ENCODE data around the gene TMEM50B.
"Not testable (repeated sequence)": the region's sequence is repeated elsewhere in the genome, so short reads cannot be mapped to it uniquely, and the experiment has no call there.

The TMEM50B gene

DNA sequence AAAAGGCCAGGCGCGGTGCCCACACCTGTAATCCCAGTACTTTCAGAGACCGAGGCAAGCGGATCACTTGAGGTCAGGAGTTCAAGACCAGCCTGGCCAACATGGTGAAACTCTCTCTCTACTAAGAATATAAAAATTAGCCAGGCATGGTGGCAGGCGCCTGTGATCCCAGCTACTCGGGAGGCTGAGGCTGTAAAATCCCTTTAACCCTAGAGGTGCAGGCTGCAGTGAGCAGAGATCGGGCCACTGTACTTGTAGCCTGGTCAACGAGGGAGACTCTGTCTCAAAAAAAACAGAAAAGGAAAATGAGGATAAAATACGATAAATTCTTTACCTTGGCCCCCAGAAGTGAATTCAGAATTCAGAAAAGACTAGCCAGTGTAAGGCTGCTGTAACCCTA, 1.6 kb downstream of the TMEM50B start:
- DNase-seq (ENCODE audit: low spot score): no peak

DNA sequence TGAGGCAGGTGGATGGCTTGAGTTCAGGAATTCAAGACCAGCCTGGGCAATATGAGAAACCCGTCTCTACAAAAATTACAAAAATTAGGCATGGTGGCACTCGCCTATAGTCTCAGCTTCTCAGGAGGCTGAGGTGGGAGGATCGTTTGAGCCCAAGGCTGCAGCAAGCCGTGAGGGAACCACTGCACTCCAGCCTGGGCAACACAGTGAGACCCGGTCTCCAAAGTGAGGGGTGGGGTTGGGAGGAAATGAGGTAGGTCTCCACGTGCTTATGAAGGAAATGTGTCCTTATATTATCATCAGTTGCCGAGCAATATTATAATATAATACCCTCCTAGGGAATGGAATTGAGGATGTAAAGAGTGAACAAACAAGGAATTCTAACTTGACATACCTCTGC, 2.7 kb downstream of the TMEM50B start:
- DNase-seq (ENCODE audit: low spot score): no peak

DNA sequence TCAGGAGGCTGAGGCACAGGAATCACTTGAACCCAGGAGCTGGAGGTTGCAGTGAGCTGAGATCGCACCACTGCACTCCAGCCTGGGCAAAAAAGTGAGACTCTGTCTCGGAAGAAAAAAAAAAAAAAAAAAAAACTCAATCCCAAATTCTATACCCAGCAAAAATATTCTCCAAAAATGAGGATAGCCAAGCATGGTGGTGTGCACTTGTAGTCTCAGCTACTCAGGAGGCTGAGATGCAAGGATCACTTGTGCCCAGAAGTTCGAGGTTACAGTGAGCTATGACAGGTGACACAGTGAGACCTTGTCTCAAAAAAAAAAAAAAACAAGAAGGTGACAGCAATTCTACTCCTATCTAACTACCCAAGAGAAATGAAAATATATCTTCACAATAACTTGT, 6.4 kb downstream of the TMEM50B start:
- DNase-seq (ENCODE audit: low spot score): no peak

DNA sequence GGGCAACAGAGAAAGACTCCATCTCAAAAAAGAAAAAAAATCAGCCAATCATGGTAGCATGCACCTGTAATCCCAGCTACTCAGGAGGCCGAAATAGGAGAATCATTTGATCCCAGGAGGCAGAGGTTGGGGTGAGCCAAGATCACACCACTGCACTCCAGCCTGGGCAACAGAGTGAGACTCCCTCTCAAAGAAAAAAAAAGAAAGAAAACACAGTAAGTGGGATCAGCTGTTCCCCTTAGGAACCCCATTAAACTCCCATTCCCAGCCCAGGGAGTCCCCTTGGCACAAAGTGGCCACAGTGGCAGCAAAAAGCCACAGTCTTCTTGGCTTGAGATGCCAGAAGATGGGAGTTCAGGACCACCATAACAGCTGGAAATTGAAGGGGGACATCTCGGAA, 9.1 kb downstream of the TMEM50B start:
- DNase-seq (ENCODE audit: low spot score): no peak

DNA sequence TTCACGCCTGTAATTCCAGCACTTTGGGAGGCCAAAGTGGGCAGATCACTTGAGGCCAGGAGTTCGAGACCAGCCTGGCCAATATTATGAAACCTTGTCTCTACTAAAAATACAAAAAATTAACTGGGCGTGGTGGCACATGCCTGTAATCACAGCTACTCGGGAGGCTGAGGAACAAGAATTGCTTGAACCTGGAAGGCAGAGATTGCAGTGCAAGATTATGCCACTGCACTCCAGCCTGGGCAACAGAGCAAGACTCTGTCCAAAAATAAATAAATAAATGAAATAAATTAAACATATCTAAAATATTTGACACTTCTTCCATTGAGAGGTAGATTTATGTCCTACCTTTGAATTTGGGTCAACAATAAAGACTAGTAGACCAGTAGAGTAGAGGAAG, 10.6 kb downstream of the TMEM50B start:
- not testable (repeated sequence) for DNase-seq (ENCODE audit: low spot score)

GRCh38 chr21:33461538-33462250, 18.1 kb downstream of the TMEM50B start:
- no peak for DNase-seq (ENCODE audit: low spot score)

DNA sequence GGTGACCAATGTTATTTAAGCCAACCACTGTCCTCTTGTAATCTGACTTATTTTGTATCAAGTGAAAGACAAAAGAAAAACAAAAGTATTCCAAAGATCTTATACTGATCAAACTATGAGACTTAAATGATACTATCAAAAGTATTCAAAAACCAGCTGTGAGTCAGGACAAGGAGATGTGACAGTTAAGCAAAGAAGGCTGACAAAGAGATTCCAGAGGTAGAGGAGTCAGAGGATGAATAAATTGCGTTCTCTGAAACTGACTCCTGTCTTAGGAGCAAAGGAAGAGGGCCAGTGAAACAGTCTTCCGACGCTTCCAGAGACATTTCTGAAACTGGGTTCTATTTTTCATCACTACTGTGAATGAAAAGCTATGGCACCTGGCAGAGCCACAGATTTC, 20.9 kb downstream of the TMEM50B start:
- DNase-seq (ENCODE audit: low spot score): no peak

DNA sequence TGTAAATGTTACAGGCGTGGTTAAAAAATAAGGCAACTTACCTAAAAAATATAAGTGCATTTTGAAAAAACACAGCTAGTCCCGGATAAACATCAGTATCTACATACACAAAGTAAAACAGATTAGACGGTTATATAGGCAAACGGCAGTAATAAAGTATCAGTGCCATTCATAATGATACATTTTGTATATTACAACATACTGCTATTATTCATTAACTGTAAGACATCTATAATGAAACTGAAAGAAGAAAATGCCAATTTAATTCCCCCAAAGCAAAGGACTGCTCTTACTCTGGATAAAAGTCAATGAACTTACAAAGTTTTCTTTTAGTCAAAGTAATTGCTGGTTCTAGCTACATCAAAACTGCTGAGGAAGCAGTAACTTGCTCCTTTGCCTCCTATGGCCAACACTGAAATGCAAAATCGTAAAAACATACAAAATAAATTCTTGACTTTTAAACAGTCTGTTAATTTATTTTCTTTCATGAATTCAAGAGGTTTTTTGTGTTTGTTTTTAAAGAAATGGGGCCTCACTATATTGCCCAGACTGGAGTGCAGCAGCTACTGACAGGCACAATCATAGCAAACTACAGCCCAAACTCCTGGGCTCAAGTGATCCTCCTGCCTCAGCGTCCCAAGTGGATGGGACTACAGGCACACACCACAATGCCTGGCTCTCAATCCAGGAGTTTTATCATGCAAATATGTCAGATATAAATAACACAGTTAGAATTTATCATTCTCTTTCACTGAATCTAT, 23.9 kb downstream of the TMEM50B start:
- no peak for DNase-seq (ENCODE audit: low spot score)

DNA sequence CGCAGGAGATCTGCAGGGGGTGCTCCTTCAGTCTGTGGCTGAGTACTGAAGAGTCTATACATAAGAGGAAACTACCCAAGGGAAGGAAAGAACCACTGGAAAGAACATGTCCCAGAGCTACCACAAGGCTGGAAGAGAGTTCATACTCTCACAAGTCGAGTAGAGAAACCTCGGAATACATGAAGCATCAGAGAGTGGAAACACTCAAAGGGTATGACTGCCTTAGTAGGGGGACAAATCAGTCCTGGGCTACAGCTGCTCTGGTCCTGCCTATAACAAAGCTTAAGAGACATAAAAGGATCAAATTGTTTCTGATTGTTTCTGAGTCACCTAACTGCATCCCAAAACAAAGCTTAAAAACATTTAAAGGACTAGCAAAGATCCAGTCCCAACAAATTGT, 27.4 kb downstream of the TMEM50B start:
- no peak for DNase-seq (ENCODE audit: low spot score)

DNA sequence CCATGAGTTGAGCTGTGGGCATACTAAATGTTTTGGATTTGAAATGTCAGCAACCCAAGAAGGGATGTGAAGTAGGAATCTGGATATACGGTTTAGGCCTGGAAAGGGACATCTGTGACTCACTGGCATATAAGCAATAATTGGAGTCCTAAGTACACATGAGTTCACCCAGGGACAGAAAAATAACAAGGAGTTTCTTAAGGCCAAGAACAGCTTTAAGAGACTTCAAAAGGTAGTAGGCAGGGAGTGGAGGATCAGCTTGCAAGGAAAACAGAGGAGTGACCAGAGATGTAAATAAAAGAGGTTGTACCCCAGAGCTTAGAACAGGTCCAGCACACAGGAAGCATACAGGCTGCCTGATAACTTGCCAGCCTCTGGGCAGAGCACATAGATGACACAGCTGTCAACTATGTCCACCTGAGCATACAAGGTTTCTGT, 28.1 kb downstream of the TMEM50B start:
- no peak for DNase-seq (ENCODE audit: low spot score)

GRCh38 chr21:33449616-33450015, 30.2 kb downstream of the TMEM50B start:
- no peak for DNase-seq (ENCODE audit: low spot score)

DNA sequence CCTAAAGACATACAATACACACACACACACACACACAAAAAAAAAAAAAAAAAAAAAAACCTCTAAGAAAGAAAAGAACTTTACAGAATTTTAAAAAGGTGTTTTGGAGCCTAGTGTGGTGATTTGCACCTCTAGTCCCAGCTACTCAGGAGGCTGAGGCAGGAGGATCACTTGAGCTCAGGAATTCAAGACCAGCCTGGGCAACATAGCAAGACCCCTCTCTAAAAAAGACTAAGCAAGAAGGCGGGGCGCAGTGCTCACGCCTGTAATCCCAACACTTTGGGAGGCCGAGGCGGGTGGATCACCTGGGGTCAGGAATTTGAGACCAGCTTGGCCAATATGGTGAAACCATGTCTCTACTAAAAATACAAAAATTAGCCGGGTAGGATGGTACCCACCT, 33.2 kb downstream of the TMEM50B start:
- not testable (repeated sequence) for DNase-seq (ENCODE audit: low spot score)

GRCh38 chr21:33444499-33444898, 35.3 kb downstream of the TMEM50B start:
- no peak for DNase-seq (ENCODE audit: low spot score)

DNA sequence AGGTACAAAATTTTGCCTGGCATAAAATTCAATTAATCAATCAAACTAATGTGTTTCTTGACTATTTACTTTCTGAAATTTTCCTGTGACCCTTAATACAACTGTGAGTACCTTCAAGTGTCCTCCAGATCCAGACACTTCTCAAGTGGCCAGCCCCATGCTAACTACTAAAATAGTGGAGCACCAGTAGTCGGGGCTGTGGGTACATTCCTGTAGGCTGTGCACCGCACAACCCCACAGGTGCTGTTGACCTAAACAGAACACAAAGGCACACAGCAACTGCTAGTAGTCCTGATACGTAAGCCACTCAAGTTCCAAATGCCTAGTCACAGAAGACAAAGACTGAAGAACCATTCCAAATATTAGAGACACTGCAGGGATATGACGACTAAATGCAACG, 36.6 kb downstream of the TMEM50B start:
- no peak for DNase-seq (ENCODE audit: low spot score)

- no peak for DNase-seq (ENCODE audit: low spot score)
Measured at GRCh38 chr21:33441489-33442477, 38.0 kb downstream of the TMEM50B start.

- no peak for DNase-seq (ENCODE audit: low spot score)
Measured at GRCh38 chr21:33437140-33437539, 42.6 kb downstream of the TMEM50B start.

GRCh38 chr21:33434770-33435360, 44.9 kb downstream of the TMEM50B start:
- no peak for DNase-seq (ENCODE audit: low spot score)

GRCh38 chr21:33433425-33434114, 46.2 kb downstream of the TMEM50B start:
- no peak for DNase-seq (ENCODE audit: low spot score)

DNA sequence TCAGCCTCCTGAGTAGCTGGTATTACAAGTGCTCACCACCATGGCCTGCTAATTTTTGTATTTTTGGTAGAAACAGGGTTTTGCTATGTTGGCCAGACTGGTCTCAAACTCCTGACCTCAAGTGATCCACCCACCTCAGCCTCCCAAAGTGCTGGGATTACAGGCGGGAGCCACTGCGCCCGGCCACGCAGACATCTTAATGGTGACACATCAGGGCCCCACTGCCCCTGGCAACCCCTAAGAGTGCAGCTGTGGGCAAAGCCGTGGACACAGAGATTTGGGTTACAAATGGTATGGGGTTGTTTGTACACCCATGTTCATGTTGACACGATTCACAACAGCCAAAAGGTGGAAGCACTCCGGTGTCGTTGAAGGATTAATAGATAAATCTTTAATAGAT, 46.8 kb downstream of the TMEM50B start:
- no peak for DNase-seq (ENCODE audit: low spot score)

DNA sequence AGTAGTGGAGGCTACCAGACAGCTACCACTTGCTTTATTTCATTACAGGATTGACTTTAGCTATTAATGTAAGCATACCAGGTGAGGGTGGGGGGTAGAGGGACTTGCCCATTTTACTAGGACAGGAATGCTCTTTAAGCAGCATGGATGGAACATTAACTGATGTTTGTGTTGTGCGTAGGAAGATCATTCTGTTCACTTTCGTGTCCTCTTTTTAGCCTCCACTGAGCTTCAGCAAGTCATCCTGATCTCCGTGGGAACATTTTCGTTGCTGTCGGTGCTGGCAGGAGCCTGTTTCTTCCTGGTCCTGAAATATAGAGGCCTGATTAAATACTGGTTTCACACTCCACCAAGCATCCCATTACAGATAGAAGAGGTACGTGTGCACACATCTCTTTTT, 47.3 kb downstream of the TMEM50B start:
- no peak for DNase-seq (ENCODE audit: low spot score)

GRCh38 chr21:33430858-33431257, 48.9 kb downstream of the TMEM50B start:
- no peak for DNase-seq (ENCODE audit: low spot score)
